HepG2 (cell line): ENCODE results near the gene PHLDB1. TPM values are rescaled to one million over a fixed set of nuclear protein-coding genes. Genes with fewer than 3 reads are reported as not detected.

Experiments
- BCL6 ChIP-seq: IDR thresholded peaks from 2 replicates; pipeline ENCODE4 v1.6.1; 2016; ENCODE audit warnings: missing genetic modification reagents, missing compliant biosample characterization
- GRHL1 ChIP-seq: sonication (generic); formaldehyde crosslinking; conservative IDR thresholded peaks from 2 replicates; pipeline ENCODE4 v1.8.0; 2022; ENCODE audit warnings: missing genetic modification reagents
- KDM5A ChIP-seq: fragments of 200-600 bp; sonication (generic); IDR thresholded peaks from 2 replicates; pipeline ENCODE4 v1.7.0; 2018; ENCODE audit warnings: antibody characterized with exemption, mild to moderate bottlenecking, low read length, borderline replicate concordance
- MATR3 ChIP-seq: sonication (generic); formaldehyde crosslinking; IDR thresholded peaks from 2 replicates; pipeline ENCODE4 v1.4.0; 2020; ENCODE audit warnings: missing genetic modification reagents
- NBN ChIP-seq: fragments of 450-650 bp; conservative IDR thresholded peaks from 2 replicates; pipeline ENCODE4 v1.6.1; 2017
- NFE2L1 ChIP-seq: sonication (generic); formaldehyde crosslinking; IDR thresholded peaks from 2 replicates; pipeline ENCODE4 v1.4.0; 2020; ENCODE audit warnings: missing genetic modification reagents, mild to moderate bottlenecking, borderline replicate concordance
- RAD21 ChIP-seq: fragments of 450-650 bp; formaldehyde crosslinking; IDR thresholded peaks from 2 replicates; pipeline ENCODE4 v1.5.0; 2020; ENCODE audit warnings: mild to moderate bottlenecking
- TERF1 ChIP-seq: sonication (generic); formaldehyde crosslinking; IDR thresholded peaks from 2 replicates; pipeline ENCODE4 v1.8.0; 2022; ENCODE audit warnings: mild to moderate bottlenecking, missing genetic modification reagents, moderate library complexity
- TFDP2 ChIP-seq: sonication (generic); formaldehyde crosslinking; IDR thresholded peaks from 2 replicates; pipeline ENCODE4 v1.4.0; 2020; ENCODE audit warnings: missing genetic modification reagents
- THRA ChIP-seq: sonication (generic); formaldehyde crosslinking; IDR thresholded peaks from 2 replicates; pipeline ENCODE4 v1.4.0; 2020; ENCODE audit warnings: missing genetic modification reagents, borderline replicate concordance
- ZBTB34 ChIP-seq: sonication (generic); formaldehyde crosslinking; IDR thresholded peaks from 2 replicates; pipeline ENCODE4 v1.8.0; 2022; ENCODE audit warnings: mild to moderate bottlenecking, missing genetic modification reagents
- ZFP62 ChIP-seq: sonication (generic); formaldehyde crosslinking; IDR thresholded peaks from 2 replicates; pipeline ENCODE4 v1.4.0; 2020; ENCODE audit warnings: missing genetic modification reagents
- ZFX ChIP-seq: sonication (generic); formaldehyde crosslinking; IDR thresholded peaks from 2 replicates; pipeline ENCODE4 v1.4.0; 2020; ENCODE audit warnings: mild to moderate bottlenecking, low read depth, missing genetic modification reagents, moderate library complexity
- ZNF224 ChIP-seq: sonication (generic); formaldehyde crosslinking; IDR thresholded peaks from 2 replicates; pipeline ENCODE4 v1.5.0; 2020; ENCODE audit warnings: mild to moderate bottlenecking, missing genetic modification reagents
- ZXDC ChIP-seq: sonication (generic); formaldehyde crosslinking; IDR thresholded peaks from 2 replicates; pipeline ENCODE4 v1.5.0; 2020; ENCODE audit warnings: mild to moderate bottlenecking, missing genetic modification reagents
- polyA plus RNA-seq, 8 experiments: library from polyadenylated mRNA; depleted of rRNA in 3 of 8; stranded (reverse) in 7 of 8; unstranded in 1 of 8; fragments of >200 nt; fragmentation: Illumina TruSeq in 4 of 8; extraction: Trizol in 4 of 8; gene quantifications; 2 replicates each; pipeline versions ENCODE4 v1.2.1 to v1.2.3, GENCODE V29; 2011 to 2016; ENCODE audit warnings: low read depth in 4 of 8, missing spikeins in 1 of 8, mixed read lengths in 1 of 8; ENCODE audit not compliant: insufficient read depth in 1 of 8
- total RNA-seq, 5 experiments: library from RNA; depleted of rRNA; stranded (reverse); fragments of >200 nt; fragmentation: Illumina TruSeq; extraction: Trizol; gene quantifications; 2 replicates each; pipeline ENCODE4 v1.2.3, GENCODE V29; 2016; ENCODE audit warnings: low read depth in 1 of 5

Gene PHLDB1
- total and polyA plus RNA-seq, 2 of the 13 experiments (the other 11 are each of a cell fraction or from before 2014, with no cell fraction given): 13.8 to 14.2 TPM

- no peak for TF ChIP-seq GRHL1 (CRISPR knock-in tag)
- peak; percentile 68 for TF ChIP-seq TFDP2
- no peak for TF ChIP-seq TERF1 (CRISPR knock-in tag)
- no peak for TF ChIP-seq NBN
- TF ChIP-seq ZNF224: peak; percentile 76; the same call in 1 of the 2 replicates
- TF ChIP-seq ZXDC: peak; percentile 99
- no peak for TF ChIP-seq MATR3 (CRISPR knock-in tag)
- TF ChIP-seq ZFX (CRISPR knock-in tag): peak; percentile 81
- no peak; the same call in 1 of the 2 replicates for TF ChIP-seq BCL6 (CRISPR knock-in tag)
- no peak for TF ChIP-seq NFE2L1 (CRISPR knock-in tag)
- TF ChIP-seq RAD21 (CRISPR knock-in tag): peak; percentile 98
- no peak for TF ChIP-seq ZFP62
- TF ChIP-seq ZBTB34: no peak
- no peak; the same call in 1 of the 2 replicates for TF ChIP-seq KDM5A
- 0 out of 2 replicates have a peak, but pooled peaks have one; percentile 49 for TF ChIP-seq THRA
Measured at GRCh38 chr11:118689852-118690552, 82.6 kb downstream of the PHLDB1 start (continued).
